ENCODE results near the gene SCNN1A.

DNA sequence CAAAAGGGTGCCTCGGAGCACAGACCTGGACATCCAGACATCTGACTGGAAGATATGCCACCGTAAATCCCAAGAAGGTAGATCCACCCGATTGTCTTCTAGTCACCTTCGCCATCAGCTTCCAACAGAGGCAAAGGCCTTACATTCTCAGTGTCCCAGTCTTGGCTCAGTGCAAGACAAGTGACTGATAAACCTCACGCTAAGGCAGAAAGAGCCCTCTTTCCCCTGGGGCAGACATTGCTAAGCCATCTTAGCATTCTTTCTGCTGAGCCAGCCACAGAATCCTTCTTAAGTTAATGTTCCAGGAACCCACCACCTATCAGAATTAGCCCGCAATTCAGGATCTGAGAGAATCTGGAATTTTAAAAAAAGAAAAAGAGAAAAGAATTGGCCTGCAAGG is 69.2 kb downstream of the SCNN1A start:
- TF ChIP-seq MEIS1 (CRISPR knock-in tag; IDR thresholded peaks at IDR 0.05; ENCODE audit: borderline replicate concordance), result no peak
- no peak for TF ChIP-seq RORA (CRISPR knock-in tag; IDR thresholded peaks at IDR 0.05)
- no peak for TF ChIP-seq ZBTB42 (CRISPR knock-in tag; IDR thresholded peaks at IDR 0.05)
- no peak for TF ChIP-seq RELA (CRISPR knock-in tag; IDR thresholded peaks at IDR 0.05)
- no peak for TF ChIP-seq ZNF772 (CRISPR knock-in tag; IDR thresholded peaks at IDR 0.05)
- no peak for TF ChIP-seq MYC (CRISPR knock-in tag; IDR thresholded peaks at IDR 0.05; ENCODE audit: borderline replicate concordance)
- no peak for TF ChIP-seq POLR2AphosphoS5 (IDR thresholded peaks at IDR 0.05; ENCODE audit: low read depth, low read length)
- TF ChIP-seq, protein P1, sequence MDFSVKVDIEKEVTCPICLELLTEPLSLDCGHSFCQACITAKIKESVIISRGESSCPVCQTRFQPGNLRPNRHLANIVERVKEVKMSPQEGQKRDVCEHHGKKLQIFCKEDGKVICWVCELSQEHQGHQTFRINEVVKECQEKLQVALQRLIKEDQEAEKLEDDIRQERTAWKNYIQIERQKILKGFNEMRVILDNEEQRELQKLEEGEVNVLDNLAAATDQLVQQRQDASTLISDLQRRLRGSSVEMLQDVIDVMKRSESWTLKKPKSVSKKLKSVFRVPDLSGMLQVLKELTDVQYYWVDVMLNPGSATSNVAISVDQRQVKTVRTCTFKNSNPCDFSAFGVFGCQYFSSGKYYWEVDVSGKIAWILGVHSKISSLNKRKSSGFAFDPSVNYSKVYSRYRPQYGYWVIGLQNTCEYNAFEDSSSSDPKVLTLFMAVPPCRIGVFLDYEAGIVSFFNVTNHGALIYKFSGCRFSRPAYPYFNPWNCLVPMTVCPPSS (IDR thresholded peaks at IDR 0.05), result no peak
- TF ChIP-seq, protein P2, sequence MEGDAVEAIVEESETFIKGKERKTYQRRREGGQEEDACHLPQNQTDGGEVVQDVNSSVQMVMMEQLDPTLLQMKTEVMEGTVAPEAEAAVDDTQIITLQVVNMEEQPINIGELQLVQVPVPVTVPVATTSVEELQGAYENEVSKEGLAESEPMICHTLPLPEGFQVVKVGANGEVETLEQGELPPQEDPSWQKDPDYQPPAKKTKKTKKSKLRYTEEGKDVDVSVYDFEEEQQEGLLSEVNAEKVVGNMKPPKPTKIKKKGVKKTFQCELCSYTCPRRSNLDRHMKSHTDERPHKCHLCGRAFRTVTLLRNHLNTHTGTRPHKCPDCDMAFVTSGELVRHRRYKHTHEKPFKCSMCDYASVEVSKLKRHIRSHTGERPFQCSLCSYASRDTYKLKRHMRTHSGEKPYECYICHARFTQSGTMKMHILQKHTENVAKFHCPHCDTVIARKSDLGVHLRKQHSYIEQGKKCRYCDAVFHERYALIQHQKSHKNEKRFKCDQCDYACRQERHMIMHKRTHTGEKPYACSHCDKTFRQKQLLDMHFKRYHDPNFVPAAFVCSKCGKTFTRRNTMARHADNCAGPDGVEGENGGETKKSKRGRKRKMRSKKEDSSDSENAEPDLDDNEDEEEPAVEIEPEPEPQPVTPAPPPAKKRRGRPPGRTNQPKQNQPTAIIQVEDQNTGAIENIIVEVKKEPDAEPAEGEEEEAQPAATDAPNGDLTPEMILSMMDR (CRISPR knock-in tag; IDR thresholded peaks at IDR 0.05), result no peak
- TF ChIP-seq CCDC6 (CRISPR knock-in tag; IDR thresholded peaks at IDR 0.05), result no peak
- TF ChIP-seq AFF4 (CRISPR knock-in tag; IDR thresholded peaks at IDR 0.05), result no peak

Measured in HepG2 (cell line).